Cardiac muscle cell (in vitro differentiated cells and primary cell): ENCODE measurements around the gene MIPOL1. TPM values are rescaled to one million over a fixed set of nuclear protein-coding genes. Genes with fewer than 3 reads are reported as not detected.
"Not testable (repeated sequence)": the region's sequence is repeated elsewhere in the genome, so short reads cannot be mapped to it uniquely, and the experiment has no call there.

Experiments used
- DNase-seq, 2 donors: peaks; one replicate each; pipeline versions ENCODE4 v3.0.0 to v3.0.0-alpha.2; 2010 to 2017; ENCODE audit warnings: low read depth in 1 of 2, low spot score in 1 of 2
- H3K27ac ChIP-seq: fragments of 200-600 bp; sonication (generic); 2 replicates; pipeline ENCODE4 v1.5.1; 2016
- H3K27me3 ChIP-seq: fragments of 200-600 bp; sonication (generic); 2 replicates; pipeline ENCODE4 v1.6.0; 2016; ENCODE audit warnings: control low read depth
- H3K36me3 ChIP-seq: fragments of 200-600 bp; sonication (generic); 2 replicates; pipeline ENCODE4 v1.5.1; 2016; ENCODE audit warnings: control low read depth
- H3K4me1 ChIP-seq: fragments of 200-600 bp; sonication (generic); 2 replicates; pipeline ENCODE4 v1.8.1; 2017; ENCODE audit warnings: low read depth, mild to moderate bottlenecking, mixed run types
- H3K4me3 ChIP-seq: fragments of 200-600 bp; sonication (generic); 2 replicates; pipeline ENCODE4 v1.5.1; 2016; ENCODE audit warnings: mild to moderate bottlenecking
- H3K9me3 ChIP-seq: fragments of 200-600 bp; sonication (generic); 2 replicates; pipeline ENCODE4 v1.5.1; 2017; ENCODE audit warnings: low read depth, mild to moderate bottlenecking, control low read depth
- CTCF ChIP-seq: IDR thresholded peaks from 2 replicates; pipeline ENCODE4 v1.5.1; 2012; ENCODE audit warnings: low read depth, mild to moderate bottlenecking, low read length
- polyA plus RNA-seq: library from polyadenylated mRNA; unstranded; fragments of >200 nt; fragmentation: Nextera tagmentation; extraction: Ambion mirVana; gene quantifications from 2 replicates; pipeline ENCODE4 v1.2.1, GENCODE V29; 2016
- total RNA-seq: library from RNA; depleted of rRNA; stranded (reverse); fragments of >200 nt; gene quantifications from 2 replicates; pipeline ENCODE4 v1.2.3, GENCODE V29; 2016

MIPOL1 gene
- total and polyA plus RNA-seq, 2 experiments from 2014 or later: 7.3 to 8.4 TPM

DNA sequence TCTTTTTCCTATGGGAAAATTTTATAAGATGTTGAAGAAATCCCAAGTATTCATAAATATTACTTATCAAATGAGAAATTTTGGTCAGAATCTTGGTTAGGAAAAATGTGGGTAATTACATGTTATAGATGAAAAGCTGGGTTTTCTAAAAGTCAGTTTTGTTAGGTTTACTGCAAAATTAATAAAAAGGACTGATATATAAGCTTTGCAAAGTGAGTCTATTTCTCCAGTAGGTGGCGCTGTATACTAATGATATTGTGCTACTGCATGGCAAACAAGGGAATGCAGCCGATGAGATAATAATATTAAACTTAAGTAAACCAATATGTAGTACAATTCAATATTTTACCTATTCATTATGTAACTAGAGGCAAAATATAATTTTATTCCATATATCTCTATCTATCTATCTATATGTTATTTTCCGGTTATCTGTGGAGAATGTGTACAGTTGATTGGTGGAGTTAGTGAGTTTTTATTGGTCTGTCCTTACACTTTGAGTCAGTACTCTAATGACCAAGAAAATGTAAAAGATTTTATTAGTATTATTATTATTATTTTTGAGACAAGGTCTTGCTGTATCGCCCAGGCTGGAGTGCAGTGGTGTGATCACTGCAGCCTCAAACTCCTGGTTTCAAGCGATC, 32.9 kb downstream of the MIPOL1 start:
- peak; percentile 72 for TF ChIP-seq CTCF
- peak; percentile 81 to 87 for DNase-seq

DNA sequence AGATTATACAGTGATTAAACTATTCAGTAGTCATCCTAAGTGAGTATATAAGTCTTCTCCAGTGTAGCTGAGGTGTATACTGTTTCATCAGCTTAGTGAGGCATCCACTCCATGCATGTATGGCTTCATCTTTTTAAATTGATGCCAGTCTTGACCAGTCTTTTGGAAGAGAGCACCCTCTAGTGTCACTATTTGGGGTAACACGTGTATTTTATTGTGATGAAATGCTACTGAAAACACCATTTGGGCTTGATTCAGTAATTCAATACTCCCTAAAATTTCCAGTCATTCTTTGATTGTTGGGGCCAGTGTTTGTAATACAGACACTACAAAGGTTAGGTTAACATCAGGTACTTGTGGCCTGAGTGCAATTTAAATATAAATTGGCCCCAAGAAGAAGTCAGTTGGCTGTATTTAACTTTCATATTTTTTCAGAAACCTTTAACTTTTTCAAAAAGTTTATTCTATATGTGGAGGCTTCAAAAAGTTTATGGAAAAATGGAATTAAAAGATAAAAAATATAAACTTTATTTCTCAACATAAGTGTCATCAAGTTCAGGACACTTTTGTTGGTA, 35.3 kb downstream of the MIPOL1 start:
- DNase-seq: peak; percentile 44 to 68
- Histone ChIP-seq H3K4me1 (no peaks in the 10 kb centered on the region), H3K27me3 (no peaks in the 10 kb centered on the region), H3K36me3 (no peaks in the 10 kb centered on the region), H3K4me3 (no peak overlapping the region), H3K9me3 (no peaks in the 10 kb centered on the region), H3K27ac (no peak overlapping the region)
- TF ChIP-seq CTCF: peak; percentile 72

More for the DNA sequence above, 32.9 kb downstream of the MIPOL1 start:
- Histone ChIP-seq H3K27me3 (no peaks in the 10 kb centered on the region), H3K9me3 (no peaks in the 10 kb centered on the region), H3K27ac (no peak overlapping the region), H3K36me3 (no peaks in the 10 kb centered on the region), H3K4me3 (no peak overlapping the region), H3K4me1 (no peaks in the 10 kb centered on the region)

DNA sequence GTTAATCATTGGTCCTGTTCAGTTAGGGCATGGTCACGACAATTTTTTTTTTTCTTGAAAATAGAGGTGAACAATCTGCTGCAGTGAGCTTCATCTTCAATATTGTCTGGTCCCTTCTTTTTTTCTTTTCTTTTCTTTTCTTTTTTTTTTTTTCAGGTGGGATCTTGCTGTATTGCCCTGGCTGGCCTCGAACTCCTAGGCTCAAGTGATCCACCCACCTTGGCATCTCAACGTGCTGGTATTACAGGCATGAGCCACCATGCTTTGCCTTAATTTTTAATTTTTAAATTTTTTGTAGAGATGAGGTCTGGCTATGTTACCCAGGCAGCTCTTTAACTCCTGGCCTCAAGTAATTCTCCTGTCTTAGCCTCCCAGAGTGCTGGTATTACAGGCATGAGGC, 36.5 kb downstream of the MIPOL1 start:
- H3K4me1 ChIP-seq: no peaks in the 10 kb centered on the region
- no peak for TF ChIP-seq CTCF
- no peak overlapping the region for H3K4me3 ChIP-seq
- no peak for DNase-seq
- no peaks in the 10 kb centered on the region for H3K27me3 ChIP-seq
- no peaks in the 10 kb centered on the region for H3K9me3 ChIP-seq
- no peak overlapping the region for H3K27ac ChIP-seq
- H3K36me3 ChIP-seq: no peaks in the 10 kb centered on the region

DNA sequence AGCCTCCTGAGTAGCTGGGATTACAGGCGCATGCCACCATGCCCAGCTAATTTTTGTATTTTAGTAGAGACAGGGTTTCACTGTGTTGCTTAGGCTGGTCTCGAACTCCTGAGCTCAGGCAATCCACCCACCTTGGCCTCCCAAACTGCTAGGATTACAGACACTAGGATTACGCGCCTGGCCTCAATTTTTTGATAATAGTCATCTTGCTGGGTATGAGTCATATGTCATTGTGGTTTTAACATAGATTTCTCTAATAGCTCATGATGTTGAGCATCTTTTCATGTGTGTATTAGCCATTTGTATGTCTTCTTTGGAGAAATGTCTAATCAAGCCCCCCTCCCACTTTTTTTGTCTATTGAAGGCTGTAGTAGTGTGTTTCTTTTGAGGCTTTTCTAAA, 38.3 kb downstream of the MIPOL1 start:
- H3K4me1 ChIP-seq, H3K27ac ChIP-seq, H3K36me3 ChIP-seq, H3K27me3 ChIP-seq, H3K9me3 ChIP-seq, H3K4me3 ChIP-seq: not testable (repeated sequence)
- peak in 1 of 2 donors; percentile 38 for DNase-seq

DNA sequence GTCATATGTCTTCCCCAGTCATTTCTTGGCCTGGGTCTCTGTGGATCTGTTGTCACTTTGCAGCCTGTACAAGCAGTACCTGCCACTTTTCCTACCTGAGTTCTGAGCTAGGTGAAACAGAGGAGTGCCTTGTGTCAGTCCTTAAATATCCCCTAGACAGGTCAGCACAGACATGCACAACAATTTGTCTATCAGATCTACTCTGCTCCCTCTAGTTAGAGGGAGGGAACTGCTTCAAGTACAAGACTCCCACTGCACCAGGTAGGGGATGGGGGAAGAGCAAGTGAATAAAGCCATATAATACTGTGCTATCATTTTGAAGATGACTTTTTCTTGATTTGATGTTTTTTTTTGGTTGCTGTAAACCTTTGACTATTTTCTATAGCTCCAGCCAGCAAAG, 39.4 kb downstream of the MIPOL1 start:
- DNase-seq: no peak
- no peak for TF ChIP-seq CTCF

DNA sequence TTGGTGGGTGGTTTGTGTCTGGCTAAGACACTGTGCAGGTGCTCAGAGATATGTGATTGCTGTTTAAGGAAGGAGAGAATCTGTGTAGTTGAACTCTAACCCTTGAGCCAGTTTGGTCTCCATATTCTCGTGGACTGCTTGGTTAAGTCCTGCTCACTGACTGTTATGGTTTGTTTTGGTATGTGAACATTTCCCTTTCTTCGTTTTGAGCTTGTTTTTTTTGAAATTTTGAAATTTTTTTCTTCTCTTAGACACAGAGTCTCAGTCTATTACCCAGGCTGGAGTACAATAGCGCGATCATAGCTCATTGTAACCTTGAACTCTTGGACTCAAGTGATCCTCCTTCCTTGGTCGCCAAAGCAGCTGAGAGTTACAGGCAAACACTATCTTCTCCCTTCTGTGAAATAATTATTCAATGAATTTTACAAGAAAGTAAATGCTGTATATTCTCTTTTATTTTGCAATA, 40.0 kb downstream of the MIPOL1 start:
- no peaks in the 10 kb centered on the region for H3K4me1 ChIP-seq
- no peaks in the 10 kb centered on the region for H3K36me3 ChIP-seq
- no peak overlapping the region for H3K4me3 ChIP-seq
- H3K27ac ChIP-seq: no peak overlapping the region
- H3K27me3 ChIP-seq: no peaks in the 10 kb centered on the region
- no peak for DNase-seq
- TF ChIP-seq CTCF: no peak
- no peaks in the 10 kb centered on the region for H3K9me3 ChIP-seq

More for the DNA sequence above, 39.4 kb downstream of the MIPOL1 start:
- Histone ChIP-seq H3K9me3 (no peaks in the 10 kb centered on the region), H3K27me3 (no peaks in the 10 kb centered on the region), H3K27ac (no peak overlapping the region), H3K4me3 (no peak overlapping the region), H3K36me3 (no peaks in the 10 kb centered on the region), H3K4me1 (no peaks in the 10 kb centered on the region)
